Activated naive CD8-positive, alpha-beta T cell (primary cell): Measurements from ENCODE around the gene ACKR1.

Experiments
- H3K27ac Mint-ChIP-seq: one replicate; pipeline ENCODE4 v1.8.0; 2021; ENCODE audit warnings: mixed read lengths
- H3K27me3 Mint-ChIP-seq: one replicate; pipeline ENCODE4 v1.8.0; 2021; ENCODE audit warnings: mixed read lengths
- H3K36me3 Mint-ChIP-seq: one replicate; pipeline ENCODE4 v1.8.0; 2021; ENCODE audit warnings: mixed read lengths
- H3K4me1 Mint-ChIP-seq: one replicate; pipeline ENCODE4 v1.8.0; 2021; ENCODE audit warnings: low read depth, mixed read lengths
- H3K4me3 Mint-ChIP-seq: one replicate; pipeline ENCODE4 v1.8.0; 2021; ENCODE audit warnings: mild to moderate bottlenecking, mixed read lengths
- H3K9me3 Mint-ChIP-seq: one replicate; pipeline ENCODE4 v1.8.0; 2021; ENCODE audit warnings: low read depth, mixed read lengths

Gene ACKR1

DNA sequence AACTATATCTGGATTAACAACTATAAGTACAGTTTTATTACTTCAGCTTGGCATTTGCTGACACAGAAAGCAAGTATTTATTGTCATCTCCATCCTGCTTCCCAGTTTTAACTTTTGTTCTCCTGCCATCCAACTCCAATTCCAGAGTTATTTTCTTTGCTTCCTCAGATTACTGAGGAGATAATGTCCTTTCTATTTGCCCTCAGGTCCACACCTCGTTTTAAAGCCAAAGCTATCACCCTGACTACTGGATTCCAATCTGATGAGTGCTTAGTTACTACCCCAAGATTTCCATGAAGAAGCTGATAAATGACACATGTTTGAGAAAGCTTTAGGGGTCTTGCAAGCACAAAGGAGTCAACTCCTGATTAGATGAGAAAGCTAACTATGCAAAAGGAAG lies 25.2 kb downstream of the ACKR1 start:
- no peaks in the 10 kb centered on the region for H3K4me1 Mint-ChIP-seq
- H3K27ac Mint-ChIP-seq, result no peak overlapping the region
- no peak overlapping the region for H3K4me3 Mint-ChIP-seq
- no peaks in the 10 kb centered on the region for H3K9me3 Mint-ChIP-seq
- H3K27me3 Mint-ChIP-seq, result peaks cover 6% of the 10 kb centered on the region
- H3K36me3 Mint-ChIP-seq, result no peaks in the 10 kb centered on the region

DNA sequence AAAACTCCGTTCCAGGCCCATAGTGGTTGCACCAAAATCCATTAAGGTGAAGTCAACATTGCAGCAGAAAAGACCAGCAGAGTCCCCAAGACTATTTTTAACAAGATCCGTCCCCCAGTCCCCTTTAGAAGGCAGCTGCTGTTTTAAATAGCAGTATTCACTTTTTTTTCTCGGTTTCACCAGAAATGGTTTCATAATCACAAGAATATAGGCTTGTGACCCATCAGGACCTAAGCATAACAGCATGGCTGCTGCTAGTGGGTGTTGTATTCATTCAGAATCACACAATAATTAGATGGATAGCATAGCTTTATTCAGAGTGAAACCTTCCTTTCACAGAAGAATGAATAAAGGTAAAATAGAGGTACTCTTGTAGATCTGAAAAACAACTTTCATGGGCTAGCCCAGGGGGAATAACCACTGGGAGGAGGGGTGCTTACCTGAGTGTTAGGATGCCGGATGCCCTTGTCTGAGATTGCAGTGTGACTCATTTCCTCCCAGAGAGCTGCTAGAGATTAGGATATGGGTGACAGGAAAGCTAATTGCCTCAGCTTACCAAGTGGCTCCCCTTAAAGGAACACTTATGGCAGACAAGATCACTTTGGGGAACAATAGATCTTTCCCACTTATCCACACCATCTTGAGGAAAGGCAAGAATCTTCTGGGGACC lies 35.0 kb downstream of the ACKR1 start:
- Mint-ChIP-seq H3K4me1 (no peaks in the 10 kb centered on the region), H3K27ac (no peak overlapping the region), H3K4me3 (no peak overlapping the region), H3K36me3 (no peaks in the 10 kb centered on the region), H3K27me3 (peaks cover 9% of the 10 kb centered on the region), H3K9me3 (peaks cover 4% of the 10 kb centered on the region)

DNA sequence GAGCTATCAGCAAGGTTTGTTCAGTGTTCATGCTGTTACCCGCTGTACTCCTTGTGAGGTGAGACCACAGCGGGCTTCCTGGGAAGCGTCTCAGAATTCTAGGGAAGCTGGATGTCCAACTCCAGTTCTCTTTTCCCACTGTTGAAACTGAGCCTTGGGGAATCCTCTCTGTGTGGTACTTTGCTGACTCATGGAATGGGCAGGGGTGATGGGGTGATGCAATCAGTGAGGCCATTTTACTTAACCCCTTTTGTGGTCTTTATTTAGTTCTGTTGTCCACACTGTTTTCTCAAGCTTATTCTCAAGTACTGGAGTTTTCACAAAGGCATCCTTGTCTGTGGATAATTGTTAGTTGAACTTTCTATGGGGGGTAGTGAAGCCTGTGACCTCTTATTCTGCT lies 42.6 kb downstream of the ACKR1 start:
- H3K9me3 Mint-ChIP-seq, result peaks cover 4% of the 10 kb centered on the region
- H3K4me1 Mint-ChIP-seq, result no peaks in the 10 kb centered on the region
- H3K4me3 Mint-ChIP-seq, result no peak overlapping the region
- H3K27me3 Mint-ChIP-seq, result peaks cover 29% of the 10 kb centered on the region
- no peak overlapping the region for H3K27ac Mint-ChIP-seq
- H3K36me3 Mint-ChIP-seq, result no peaks in the 10 kb centered on the region

DNA sequence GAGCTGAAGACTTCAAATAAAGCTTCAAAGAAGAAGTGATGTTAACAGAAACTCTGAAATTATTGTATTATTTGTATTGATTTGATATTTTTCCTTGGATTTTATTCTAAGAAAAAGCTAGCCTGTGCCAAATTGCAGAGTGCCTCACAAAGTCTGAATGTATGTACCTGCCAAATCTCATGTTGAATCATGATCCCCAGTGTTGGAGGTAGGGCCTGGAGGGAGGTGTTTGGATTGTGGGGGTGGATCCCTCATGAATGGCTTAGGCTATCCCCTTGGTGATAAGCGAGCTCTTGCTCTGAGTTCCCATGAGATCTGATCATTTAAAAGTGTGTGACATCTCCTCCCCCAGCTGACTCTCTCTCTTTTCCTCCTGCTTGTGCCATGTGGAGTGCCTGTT lies 43.6 kb downstream of the ACKR1 start:
- no peak overlapping the region for H3K27ac Mint-ChIP-seq
- H3K27me3 Mint-ChIP-seq, result peaks cover 29% of the 10 kb centered on the region
- no peaks in the 10 kb centered on the region for H3K9me3 Mint-ChIP-seq
- H3K36me3 Mint-ChIP-seq, result no peaks in the 10 kb centered on the region
- H3K4me1 Mint-ChIP-seq, result no peaks in the 10 kb centered on the region
- H3K4me3 Mint-ChIP-seq, result no peak overlapping the region

DNA sequence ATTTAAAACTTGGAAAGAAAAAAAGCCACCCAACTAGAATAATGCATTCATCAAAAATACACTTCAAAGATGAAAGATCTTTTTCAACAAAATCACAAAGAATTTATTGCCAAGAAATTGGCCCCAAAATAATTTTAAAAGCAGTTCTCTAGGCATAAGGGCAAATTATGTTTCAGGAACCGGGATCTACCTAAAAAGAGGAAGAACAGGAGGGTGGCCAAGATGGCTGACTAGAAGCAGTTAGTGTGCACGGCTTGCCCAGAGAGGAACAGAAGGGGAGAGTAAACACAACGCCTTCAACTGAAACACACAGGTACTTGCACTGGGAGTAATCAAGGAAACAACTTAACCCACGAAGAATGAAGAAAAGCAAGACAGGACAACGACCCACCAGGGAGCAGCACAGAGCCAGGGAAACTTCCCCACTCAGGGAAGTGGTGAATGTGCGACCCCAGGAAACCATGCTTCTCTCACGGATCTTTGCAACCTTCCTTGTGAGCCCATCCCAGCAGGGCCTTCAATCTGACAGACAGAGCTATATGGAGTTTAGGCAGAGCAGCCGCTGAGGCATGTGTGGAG lies 46.1 kb downstream of the ACKR1 start:
- Mint-ChIP-seq H3K9me3 (peaks cover 1% of the 10 kb centered on the region), H3K4me3 (no peak overlapping the region), H3K27ac (no peak overlapping the region), H3K27me3 (peaks cover 23% of the 10 kb centered on the region), H3K36me3 (no peaks in the 10 kb centered on the region), H3K4me1 (no peaks in the 10 kb centered on the region)
